Hepatocyte (in vitro differentiated cells): ENCODE data around the gene MSTO1.

Source experiments
- EZH2phosphoT487 ChIP-seq: fragments of 200-600 bp; sonication (generic); IDR thresholded peaks from one replicate; pipeline ENCODE4 v1.6.1; 2018; ENCODE audit warnings: antibody characterized with exemption, mild to moderate bottlenecking, low read depth, moderate library complexity; ENCODE audit not compliant: unreplicated experiment, severe bottlenecking
- TF ChIP-seq, protein P1 (sequence below): fragments of 200-600 bp; sonication (generic); IDR thresholded peaks from 2 replicates; pipeline ENCODE4 v1.5.1; 2016; ENCODE audit warnings: antibody characterized with exemption, mild to moderate bottlenecking; ENCODE audit not compliant: poor library complexity

DNA sequence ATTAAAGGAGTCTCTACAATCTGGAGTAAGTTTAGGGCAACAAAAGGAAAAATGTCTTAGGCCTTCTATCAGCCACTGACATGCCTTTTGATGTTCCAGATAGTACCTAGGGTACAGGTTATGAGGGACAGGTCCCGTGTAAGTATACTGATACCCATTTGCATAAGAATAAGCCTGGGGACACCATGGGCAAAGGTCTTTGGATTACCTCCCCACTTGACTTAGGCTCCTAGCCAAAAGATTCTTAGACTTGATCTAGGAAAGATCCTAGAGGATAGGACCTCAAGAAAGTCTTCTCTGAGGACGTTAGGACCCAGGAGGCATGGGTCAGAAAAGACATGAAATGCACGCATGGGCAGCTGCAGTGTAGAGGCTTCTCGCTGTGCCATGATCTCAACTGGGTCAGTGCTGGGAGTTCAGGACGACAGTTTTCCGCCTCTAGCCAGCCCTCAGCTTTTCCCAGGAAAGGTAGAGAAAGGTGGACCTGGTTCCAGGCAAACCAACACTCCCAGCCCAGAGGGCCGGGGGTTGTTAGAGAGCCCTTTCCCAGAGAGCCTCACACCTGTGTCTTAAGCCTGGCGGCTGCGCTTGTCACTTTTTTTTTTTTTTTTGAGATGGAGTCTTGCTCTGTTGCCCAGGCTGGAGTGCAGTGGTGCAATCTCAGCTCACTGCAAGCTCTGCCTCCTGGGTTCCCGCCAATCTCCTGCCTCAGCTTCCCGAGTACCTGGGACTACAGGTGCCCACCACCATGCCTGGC lies 26.6 kb downstream of the MSTO1 start:
- TF ChIP-seq, protein P1, sequence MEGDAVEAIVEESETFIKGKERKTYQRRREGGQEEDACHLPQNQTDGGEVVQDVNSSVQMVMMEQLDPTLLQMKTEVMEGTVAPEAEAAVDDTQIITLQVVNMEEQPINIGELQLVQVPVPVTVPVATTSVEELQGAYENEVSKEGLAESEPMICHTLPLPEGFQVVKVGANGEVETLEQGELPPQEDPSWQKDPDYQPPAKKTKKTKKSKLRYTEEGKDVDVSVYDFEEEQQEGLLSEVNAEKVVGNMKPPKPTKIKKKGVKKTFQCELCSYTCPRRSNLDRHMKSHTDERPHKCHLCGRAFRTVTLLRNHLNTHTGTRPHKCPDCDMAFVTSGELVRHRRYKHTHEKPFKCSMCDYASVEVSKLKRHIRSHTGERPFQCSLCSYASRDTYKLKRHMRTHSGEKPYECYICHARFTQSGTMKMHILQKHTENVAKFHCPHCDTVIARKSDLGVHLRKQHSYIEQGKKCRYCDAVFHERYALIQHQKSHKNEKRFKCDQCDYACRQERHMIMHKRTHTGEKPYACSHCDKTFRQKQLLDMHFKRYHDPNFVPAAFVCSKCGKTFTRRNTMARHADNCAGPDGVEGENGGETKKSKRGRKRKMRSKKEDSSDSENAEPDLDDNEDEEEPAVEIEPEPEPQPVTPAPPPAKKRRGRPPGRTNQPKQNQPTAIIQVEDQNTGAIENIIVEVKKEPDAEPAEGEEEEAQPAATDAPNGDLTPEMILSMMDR, result no peak
- no peak for TF ChIP-seq EZH2phosphoT487
